Stimulated activated memory B cell treated with anti-CD40 and anti-IgM and Interleukin-4, amounts not matched to agents 10 μg/mL and 1 μg/mL and 100 μg/mL, for 72 hours (primary cell): ENCODE data around the gene TRAF3IP1.
"Not testable (repeated sequence)": the region's sequence is repeated elsewhere in the genome, so short reads cannot be mapped to it uniquely, and the experiment has no call there.

Experiments used
- ATAC-seq: fragments of 150-1000 bp; cut with Tn5 transposase; 2 replicates; pipeline ENCODE4 v1.10.0; 2021
- H3K27ac Mint-ChIP-seq: one replicate; pipeline ENCODE4 v1.8.0; 2022; ENCODE audit warnings: mild to moderate bottlenecking, mixed read lengths
- H3K27me3 Mint-ChIP-seq: one replicate; pipeline ENCODE4 v1.8.0; 2022; ENCODE audit warnings: mixed read lengths
- H3K36me3 Mint-ChIP-seq: one replicate; pipeline ENCODE4 v1.8.0; 2022; ENCODE audit warnings: mixed read lengths
- H3K4me1 Mint-ChIP-seq: one replicate; pipeline ENCODE4 v1.8.0; 2022; ENCODE audit warnings: mixed read lengths
- H3K4me3 Mint-ChIP-seq: one replicate; pipeline ENCODE4 v1.8.0; 2022; ENCODE audit warnings: mild to moderate bottlenecking, moderate library complexity, mixed read lengths
- H3K9me3 Mint-ChIP-seq: one replicate; pipeline ENCODE4 v1.8.0; 2022; ENCODE audit warnings: mixed read lengths

TRAF3IP1 gene

GRCh38 chr2:238294393-238295143, 25.8 kb upstream of the TRAF3IP1 start:
- Mint-ChIP-seq H3K9me3 (no peaks in the 10 kb centered on the region), H3K27ac (no peak overlapping the region), H3K27me3 (peaks cover 27% of the 10 kb centered on the region), H3K36me3 (no peaks in the 10 kb centered on the region), H3K4me3 (no peak overlapping the region), H3K4me1 (peaks cover 11% of the 10 kb centered on the region)
- ATAC-seq: no peak

GRCh38 chr2:238295144-238296112, 24.9 kb upstream of the TRAF3IP1 start:
- Mint-ChIP-seq H3K36me3 (no peaks in the 10 kb centered on the region), H3K27me3 (peaks cover 30% of the 10 kb centered on the region), H3K27ac (no peak overlapping the region), H3K4me3 (no peak overlapping the region), H3K9me3 (no peaks in the 10 kb centered on the region), H3K4me1 (peaks cover 2% of the 10 kb centered on the region)
- no peak for ATAC-seq

- peaks cover 30% of the 10 kb centered on the region for H3K27me3 Mint-ChIP-seq
- no peak overlapping the region for H3K27ac Mint-ChIP-seq
- no peaks in the 10 kb centered on the region for H3K36me3 Mint-ChIP-seq
- ATAC-seq: no peak
- H3K4me1 Mint-ChIP-seq: no peaks in the 10 kb centered on the region
- no peaks in the 10 kb centered on the region for H3K9me3 Mint-ChIP-seq
- no peak overlapping the region for H3K4me3 Mint-ChIP-seq
Measured at GRCh38 chr2:238296638-238297457, 23.5 kb upstream of the TRAF3IP1 start.

DNA sequence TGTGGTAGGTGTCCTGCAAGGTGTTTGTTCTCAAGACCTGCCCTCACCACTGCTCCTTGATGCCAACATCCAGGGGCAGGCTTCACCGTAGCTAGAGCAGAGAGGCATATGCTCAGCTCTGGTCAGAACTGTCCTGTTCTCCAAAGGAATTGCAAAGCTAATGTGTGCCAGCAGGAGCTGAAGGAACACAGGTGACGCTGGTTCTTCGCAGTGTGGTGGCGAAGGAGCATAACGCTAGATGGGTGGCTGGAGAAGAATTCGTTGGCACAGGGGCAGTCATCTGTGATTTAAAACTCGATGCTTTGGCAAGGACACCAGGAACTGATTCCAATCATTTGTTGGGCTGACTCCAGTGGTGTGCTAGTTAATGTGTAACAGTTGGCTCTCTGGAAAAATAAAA, 20.5 kb upstream of the TRAF3IP1 start:
- ATAC-seq: no peak
- H3K27ac Mint-ChIP-seq: no peak overlapping the region
- no peaks in the 10 kb centered on the region for H3K9me3 Mint-ChIP-seq
- peaks cover 29% of the 10 kb centered on the region for H3K27me3 Mint-ChIP-seq
- H3K4me1 Mint-ChIP-seq: no peaks in the 10 kb centered on the region
- H3K36me3 Mint-ChIP-seq: no peaks in the 10 kb centered on the region
- H3K4me3 Mint-ChIP-seq: no peak overlapping the region

DNA sequence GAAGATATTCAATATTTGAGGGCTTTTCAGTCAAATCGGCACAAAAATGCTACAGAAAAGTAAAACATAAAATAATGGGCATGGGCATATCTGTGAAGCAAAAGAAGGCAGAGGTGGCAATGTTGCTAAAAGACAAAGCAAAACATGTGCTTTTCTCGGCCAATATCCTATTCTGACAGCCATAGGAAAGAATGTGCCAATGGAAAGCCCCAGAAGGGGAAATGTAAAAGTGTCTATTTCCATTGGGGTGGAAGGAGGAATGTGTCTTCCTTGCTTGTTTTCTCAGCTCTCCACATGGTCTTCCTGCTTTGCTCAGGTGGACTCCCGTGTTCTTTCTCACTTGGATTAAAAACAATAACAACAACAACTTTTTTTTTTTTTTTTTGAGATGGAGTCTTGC, 18.2 kb upstream of the TRAF3IP1 start:
- Mint-ChIP-seq H3K9me3 (no peaks in the 10 kb centered on the region), H3K27ac (no peak overlapping the region), H3K27me3 (peaks cover 15% of the 10 kb centered on the region), H3K4me3 (no peak overlapping the region), H3K4me1 (peaks cover 10% of the 10 kb centered on the region), H3K36me3 (no peaks in the 10 kb centered on the region)
- no peak for ATAC-seq

DNA sequence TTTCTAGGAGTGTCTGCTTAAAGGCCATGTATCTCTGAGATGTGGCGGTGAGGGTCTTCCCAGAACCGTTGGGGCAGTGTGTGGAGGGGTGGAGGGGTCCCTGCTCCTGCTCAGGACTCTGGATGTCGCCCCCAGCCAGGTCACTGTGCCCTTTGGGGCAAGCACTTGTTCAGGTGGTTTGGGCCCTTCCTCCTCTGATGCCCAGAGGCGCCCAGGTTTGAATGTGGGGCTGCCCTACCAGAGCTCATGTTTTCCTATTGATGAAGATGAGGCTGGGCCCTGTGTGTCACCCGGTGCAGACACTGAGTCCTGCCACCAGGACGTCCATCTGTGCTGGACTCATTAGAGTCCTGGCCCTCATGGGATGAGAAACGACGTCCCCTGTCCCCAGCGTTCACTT, 17.6 kb upstream of the TRAF3IP1 start:
- no peak overlapping the region for H3K27ac Mint-ChIP-seq
- no peak overlapping the region for H3K4me3 Mint-ChIP-seq
- no peaks in the 10 kb centered on the region for H3K9me3 Mint-ChIP-seq
- no peak for ATAC-seq
- peaks cover 15% of the 10 kb centered on the region for H3K4me1 Mint-ChIP-seq
- H3K27me3 Mint-ChIP-seq: peaks cover 10% of the 10 kb centered on the region
- no peaks in the 10 kb centered on the region for H3K36me3 Mint-ChIP-seq

GRCh38 chr2:238304116-238304515, 16.2 kb upstream of the TRAF3IP1 start:
- Mint-ChIP-seq H3K4me3 (no peak overlapping the region), H3K27me3 (peaks cover 12% of the 10 kb centered on the region), H3K4me1 (peaks cover 15% of the 10 kb centered on the region), H3K9me3 (no peaks in the 10 kb centered on the region), H3K36me3 (no peaks in the 10 kb centered on the region), H3K27ac (no peak overlapping the region)
- ATAC-seq: no peak

DNA sequence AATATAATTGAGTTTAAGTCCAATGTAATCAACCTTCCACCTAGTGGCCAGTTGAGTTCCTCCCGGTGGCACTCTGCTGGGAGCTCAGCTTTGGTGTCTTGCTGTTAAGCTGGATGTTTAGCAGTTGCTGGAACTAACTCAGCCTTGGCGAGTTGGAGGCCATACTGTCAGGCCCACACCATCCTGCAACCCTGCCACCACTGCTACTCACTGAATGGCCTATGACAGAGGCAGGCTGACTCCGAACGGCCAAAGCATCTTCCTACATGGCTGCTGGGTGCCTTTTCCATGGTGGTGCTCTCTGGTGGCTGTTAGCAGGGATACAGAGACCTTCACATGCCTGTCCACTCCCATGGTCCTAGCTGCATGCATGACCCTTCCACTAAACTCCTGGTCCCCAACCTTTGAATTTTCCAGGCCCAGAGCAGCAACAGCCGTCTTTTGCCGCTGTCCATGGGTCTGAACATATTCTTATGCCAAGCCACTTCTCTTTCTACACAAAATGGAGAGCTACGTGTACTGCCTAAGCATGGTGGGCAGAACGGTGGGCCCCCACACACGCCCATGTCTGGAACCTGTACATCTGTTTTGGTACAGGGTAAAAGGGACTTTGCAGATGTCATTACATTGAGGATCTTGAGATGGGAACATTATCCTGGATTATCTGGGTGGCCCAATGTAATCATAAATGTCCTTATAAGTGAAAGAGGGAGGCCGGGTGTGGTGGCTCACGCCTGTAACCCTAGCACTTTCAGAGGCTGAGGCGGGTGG, 15.0 kb upstream of the TRAF3IP1 start:
- ATAC-seq: no peak
- H3K4me1 Mint-ChIP-seq: peaks cover 15% of the 10 kb centered on the region
- H3K27ac Mint-ChIP-seq: no peak overlapping the region
- H3K36me3 Mint-ChIP-seq: no peaks in the 10 kb centered on the region
- no peak overlapping the region for H3K4me3 Mint-ChIP-seq
- no peaks in the 10 kb centered on the region for H3K9me3 Mint-ChIP-seq
- H3K27me3 Mint-ChIP-seq: peaks cover 13% of the 10 kb centered on the region

GRCh38 chr2:238305965-238306671, 14.2 kb upstream of the TRAF3IP1 start:
- ATAC-seq: no peak
- Mint-ChIP-seq H3K27me3 (peaks cover 21% of the 10 kb centered on the region), H3K36me3 (no peaks in the 10 kb centered on the region), H3K4me1 (peaks cover 15% of the 10 kb centered on the region), H3K27ac (no peak overlapping the region), H3K4me3 (no peak overlapping the region), H3K9me3 (no peaks in the 10 kb centered on the region)

- no peak overlapping the region for H3K4me3 Mint-ChIP-seq
- no peak overlapping the region for H3K27ac Mint-ChIP-seq
- peaks cover 15% of the 10 kb centered on the region for H3K4me1 Mint-ChIP-seq
- no peak for ATAC-seq
- peaks cover 26% of the 10 kb centered on the region for H3K27me3 Mint-ChIP-seq
- H3K9me3 Mint-ChIP-seq: no peaks in the 10 kb centered on the region
- no peaks in the 10 kb centered on the region for H3K36me3 Mint-ChIP-seq
Measured at GRCh38 chr2:238306672-238306998, 13.7 kb upstream of the TRAF3IP1 start.

DNA sequence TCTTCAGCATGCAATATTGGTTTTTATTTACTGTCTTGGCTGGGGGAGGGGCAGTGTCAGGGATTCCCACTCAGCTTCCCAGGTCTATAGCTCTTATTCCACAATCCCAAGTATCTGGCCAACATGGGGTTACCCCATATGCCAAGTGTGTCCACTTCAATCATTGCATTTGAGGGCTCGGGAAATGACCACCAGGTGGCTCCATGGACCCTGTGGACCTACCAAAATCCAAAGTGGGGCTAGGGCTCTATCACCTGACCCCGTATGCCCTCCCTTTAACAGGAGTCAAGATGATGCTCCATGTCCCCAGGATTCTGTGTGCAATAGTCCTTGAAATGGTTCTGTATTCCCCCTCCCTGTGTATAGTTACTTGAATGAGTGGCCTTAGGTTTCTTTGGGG, 12.1 kb upstream of the TRAF3IP1 start:
- Mint-ChIP-seq H3K4me1 (peaks cover 15% of the 10 kb centered on the region), H3K4me3 (no peak overlapping the region), H3K9me3 (no peaks in the 10 kb centered on the region), H3K27ac (no peak overlapping the region), H3K36me3 (no peaks in the 10 kb centered on the region), H3K27me3 (peaks cover 27% of the 10 kb centered on the region)
- no peak for ATAC-seq

DNA sequence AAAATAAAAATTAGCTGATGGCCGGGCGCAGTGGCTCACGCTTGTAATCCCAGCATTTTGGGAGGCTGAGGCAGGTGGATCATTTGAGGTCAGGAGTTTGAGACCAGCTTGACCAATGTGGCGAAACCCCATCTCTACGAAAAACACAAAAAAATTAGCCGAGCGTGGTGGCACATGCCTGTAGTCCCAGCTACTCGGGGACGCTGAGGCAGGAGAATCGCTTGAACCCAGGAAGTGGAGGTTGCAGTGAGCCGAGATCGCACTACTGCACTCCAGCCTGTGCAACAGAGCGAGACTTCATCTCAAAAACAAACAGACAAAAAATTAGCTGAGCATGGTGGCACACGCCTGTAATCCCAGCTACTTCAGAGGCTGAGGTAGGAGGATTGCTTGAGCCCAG, 9.6 kb upstream of the TRAF3IP1 start:
- H3K36me3 Mint-ChIP-seq, ATAC-seq, H3K4me3 Mint-ChIP-seq, H3K27ac Mint-ChIP-seq, H3K9me3 Mint-ChIP-seq: not testable (repeated sequence)
- H3K27me3 Mint-ChIP-seq: peaks cover 33% of the 10 kb centered on the region
- peaks cover 15% of the 10 kb centered on the region for H3K4me1 Mint-ChIP-seq

GRCh38 chr2:238313289-238313990, 6.9 kb upstream of the TRAF3IP1 start:
- H3K36me3 Mint-ChIP-seq: no peaks in the 10 kb centered on the region
- H3K9me3 Mint-ChIP-seq: no peaks in the 10 kb centered on the region
- no peaks in the 10 kb centered on the region for H3K4me1 Mint-ChIP-seq
- H3K4me3 Mint-ChIP-seq: no peak overlapping the region
- no peak overlapping the region for H3K27ac Mint-ChIP-seq
- no peak for ATAC-seq
- H3K27me3 Mint-ChIP-seq: peaks cover 41% of the 10 kb centered on the region

GRCh38 chr2:238313991-238314350, 6.3 kb upstream of the TRAF3IP1 start:
- H3K36me3 Mint-ChIP-seq: no peaks in the 10 kb centered on the region
- H3K27me3 Mint-ChIP-seq: peaks cover 37% of the 10 kb centered on the region
- H3K27ac Mint-ChIP-seq: no peak overlapping the region
- ATAC-seq: no peak
- no peaks in the 10 kb centered on the region for H3K4me1 Mint-ChIP-seq
- H3K4me3 Mint-ChIP-seq: no peak overlapping the region
- H3K9me3 Mint-ChIP-seq: no peaks in the 10 kb centered on the region
